ENCODE data around the gene CDH13.

The CDH13 gene

DNA sequence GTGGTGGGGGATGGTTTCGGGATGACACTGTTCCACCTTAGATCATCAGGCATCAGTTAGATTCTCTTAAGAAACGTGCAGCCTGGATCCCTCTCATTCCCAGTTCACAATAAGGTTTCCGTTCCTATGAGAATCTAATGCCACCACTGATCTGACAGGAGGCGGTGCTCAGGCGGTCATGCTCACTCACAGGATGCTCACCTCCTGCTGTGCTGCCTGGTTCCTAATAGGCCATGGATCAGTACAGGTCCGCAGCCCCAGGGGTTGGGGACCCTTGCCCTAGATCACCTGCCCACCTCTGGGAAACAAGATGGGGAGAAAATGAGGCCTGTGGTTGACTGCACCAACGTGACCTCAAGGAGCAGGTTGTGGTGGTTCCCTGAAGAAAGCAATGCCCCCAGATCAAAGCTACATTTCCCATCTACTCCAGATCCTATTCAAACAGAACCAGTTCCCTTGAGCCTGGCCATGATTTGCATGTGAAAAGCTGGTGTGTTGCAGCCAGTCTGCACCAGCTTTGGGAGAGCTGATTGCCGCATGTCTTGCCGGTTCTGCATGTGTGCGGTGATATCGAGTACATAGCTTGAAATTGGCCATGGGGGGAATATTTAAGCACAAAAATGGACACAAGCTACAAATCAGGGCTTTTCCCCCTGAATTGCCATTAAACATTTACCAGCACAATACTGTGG, 997.8 kb downstream of the CDH13 start:
- TF ChIP-seq GATA3 (IDR thresholded peaks at IDR 0.05; ENCODE audit: low read depth, low read length) (no peak), GATA2 (IDR thresholded peaks at IDR 0.05; ENCODE audit: low read depth, low read length) (no peak)

DNA sequence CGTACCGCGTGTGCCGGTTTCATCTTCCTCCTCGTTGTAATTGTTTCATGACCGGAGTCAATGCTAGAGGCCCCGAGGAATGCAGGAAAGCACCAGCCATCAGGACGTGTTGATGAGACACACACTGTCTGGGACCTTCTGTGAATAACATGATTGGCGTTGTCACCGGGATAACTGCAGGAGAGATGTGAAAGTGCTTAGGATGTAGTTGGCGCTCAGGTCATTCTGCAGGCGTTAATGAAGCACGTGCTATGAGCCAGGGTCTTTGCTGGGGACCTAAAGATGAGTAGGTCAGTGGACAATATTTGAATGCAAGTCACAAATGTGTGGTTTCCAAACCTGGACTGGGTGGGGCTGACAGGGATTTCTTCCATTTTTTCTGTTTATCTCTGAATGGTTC, 999.4 kb downstream of the CDH13 start:
- no peak for TF ChIP-seq GATA2 (IDR thresholded peaks at IDR 0.05; ENCODE audit: low read depth, low read length)
- no peak for TF ChIP-seq GATA3 (IDR thresholded peaks at IDR 0.05; ENCODE audit: low read depth, low read length)

DNA sequence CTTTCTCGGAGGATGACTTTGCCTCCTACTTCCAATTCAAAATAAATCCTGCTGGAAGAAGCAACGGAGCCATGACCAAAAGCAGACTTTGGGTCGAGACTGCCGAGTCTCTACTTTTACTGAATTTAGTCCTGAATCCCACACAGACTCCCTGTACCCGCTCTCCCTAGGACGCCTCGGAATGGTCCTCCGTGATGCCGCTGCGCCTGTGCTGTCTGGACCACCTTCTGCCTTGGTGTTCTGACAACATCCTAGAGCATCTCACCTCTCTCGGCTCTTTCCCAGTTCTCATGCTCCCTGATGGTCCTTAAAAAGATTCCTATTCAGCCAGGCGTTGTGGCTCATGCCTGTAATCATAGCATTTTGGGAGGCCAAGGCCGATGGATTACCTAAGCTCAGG, 999.9 kb downstream of the CDH13 start:
- TF ChIP-seq GATA2 (IDR thresholded peaks at IDR 0.05; ENCODE audit: low read depth, low read length) (no peak), GATA3 (IDR thresholded peaks at IDR 0.05; ENCODE audit: low read depth, low read length) (no peak)

DNA sequence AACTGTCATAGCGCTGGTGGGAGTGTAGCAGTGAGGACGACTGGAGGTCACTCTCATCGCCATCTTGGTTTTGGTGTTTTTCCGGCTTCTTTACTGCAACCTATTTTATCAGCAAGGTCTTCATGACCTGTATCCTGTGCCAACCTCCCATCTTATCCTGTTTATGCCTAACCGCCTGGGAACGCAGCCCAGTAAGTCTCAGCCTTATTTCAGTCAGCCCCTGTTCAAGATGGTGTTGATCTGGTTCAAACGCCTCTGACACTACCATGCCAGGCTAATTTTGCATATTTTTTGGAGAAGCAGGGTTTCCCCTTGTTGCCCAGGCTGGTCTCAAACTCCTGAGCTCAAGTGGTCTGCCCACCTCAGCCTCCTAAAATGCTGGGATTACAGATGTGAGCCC, 1001.2 kb downstream of the CDH13 start:
- TF ChIP-seq GATA2 (IDR thresholded peaks at IDR 0.05; ENCODE audit: low read depth, low read length) = no peak
- no peak for TF ChIP-seq GATA3 (IDR thresholded peaks at IDR 0.05; ENCODE audit: low read depth, low read length)

DNA sequence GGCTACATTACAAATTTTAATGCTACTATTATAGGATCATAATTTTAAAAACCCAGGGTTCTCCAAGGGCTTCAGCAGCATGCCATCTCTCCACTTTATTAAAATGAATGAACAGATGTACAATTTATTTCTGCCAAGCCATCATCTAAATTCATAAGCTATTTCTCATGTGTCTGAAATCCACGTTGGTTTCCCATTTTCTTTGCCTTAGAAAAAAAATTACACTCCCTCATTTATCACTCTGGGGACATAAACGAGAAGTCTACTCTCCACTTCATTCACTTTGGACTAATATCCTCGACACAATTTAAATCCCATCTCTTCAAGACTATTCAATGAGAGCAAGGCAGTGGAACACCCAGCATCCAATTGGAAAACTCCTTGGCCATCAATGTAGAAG, 1002.7 kb downstream of the CDH13 start:
- TF ChIP-seq GATA3 (IDR thresholded peaks at IDR 0.05; ENCODE audit: low read depth, low read length) (no peak), GATA2 (IDR thresholded peaks at IDR 0.05; ENCODE audit: low read depth, low read length) (no peak)

DNA sequence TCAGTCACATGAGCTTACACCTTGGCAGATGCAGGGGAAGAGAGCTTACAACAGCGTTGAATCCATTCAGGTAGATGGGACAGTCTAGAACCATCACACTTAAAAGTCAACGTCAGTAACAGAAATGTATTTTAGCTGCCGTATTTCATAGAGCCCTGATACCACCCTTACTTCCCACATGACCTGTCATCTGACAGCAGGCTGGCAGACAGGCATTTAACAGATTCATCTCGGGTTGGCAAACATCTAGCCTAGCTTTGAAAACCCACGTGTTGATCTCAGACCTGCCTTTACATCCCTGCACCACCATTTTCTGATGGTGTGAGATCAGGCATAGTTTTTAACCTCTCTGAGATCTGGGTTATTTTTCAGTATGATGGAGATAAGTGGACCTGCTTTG, 1003.1 kb downstream of the CDH13 start:
- TF ChIP-seq GATA3 (IDR thresholded peaks at IDR 0.05; ENCODE audit: low read depth, low read length) (no peak), GATA2 (IDR thresholded peaks at IDR 0.05; ENCODE audit: low read depth, low read length) (no peak)

DNA sequence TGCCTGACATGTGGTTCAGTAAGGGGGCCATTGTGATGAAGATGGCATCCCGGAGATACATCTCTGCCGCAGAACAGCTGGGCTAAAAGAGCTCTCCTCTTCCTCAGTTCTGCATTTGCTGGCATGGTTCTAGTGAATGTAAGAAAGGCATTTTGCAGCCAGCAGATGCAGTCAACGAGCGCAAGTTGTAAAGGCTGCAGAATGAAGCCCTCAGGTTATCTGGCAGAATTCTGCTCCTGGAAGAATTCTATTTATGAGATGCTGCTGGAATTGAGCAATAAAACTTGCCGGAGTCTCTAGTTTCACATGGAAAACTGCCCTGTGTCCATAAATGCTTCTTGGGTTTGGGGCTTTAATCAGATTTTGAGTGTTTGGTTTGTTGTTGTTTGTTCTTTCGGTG, 1004.2 kb downstream of the CDH13 start:
- TF ChIP-seq GATA3 (IDR thresholded peaks at IDR 0.05; ENCODE audit: low read depth, low read length) = no peak
- no peak for TF ChIP-seq GATA2 (IDR thresholded peaks at IDR 0.05; ENCODE audit: low read depth, low read length)

DNA sequence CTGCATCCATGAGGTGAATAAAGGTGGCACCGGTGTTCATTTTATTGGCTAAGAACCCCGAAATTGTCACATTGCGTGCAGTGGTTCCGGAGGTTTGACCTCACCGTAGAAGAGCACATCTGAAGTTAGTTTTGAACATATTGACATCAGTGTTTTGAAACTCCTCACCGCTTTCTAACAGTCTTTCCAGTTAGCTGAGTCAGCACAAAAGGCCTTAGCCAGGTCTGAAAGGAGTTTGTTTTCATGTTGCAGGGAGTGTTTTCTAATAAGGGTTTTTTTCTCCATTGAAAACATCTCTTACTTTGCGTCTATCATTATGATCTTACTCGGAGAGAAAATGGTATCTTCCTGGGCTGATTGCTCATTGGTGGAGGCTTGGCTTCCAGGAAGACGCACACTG, 1006.5 kb downstream of the CDH13 start:
- no peak for TF ChIP-seq GATA2 (IDR thresholded peaks at IDR 0.05; ENCODE audit: low read depth, low read length)
- TF ChIP-seq GATA3 (IDR thresholded peaks at IDR 0.05; ENCODE audit: low read depth, low read length) = no peak

DNA sequence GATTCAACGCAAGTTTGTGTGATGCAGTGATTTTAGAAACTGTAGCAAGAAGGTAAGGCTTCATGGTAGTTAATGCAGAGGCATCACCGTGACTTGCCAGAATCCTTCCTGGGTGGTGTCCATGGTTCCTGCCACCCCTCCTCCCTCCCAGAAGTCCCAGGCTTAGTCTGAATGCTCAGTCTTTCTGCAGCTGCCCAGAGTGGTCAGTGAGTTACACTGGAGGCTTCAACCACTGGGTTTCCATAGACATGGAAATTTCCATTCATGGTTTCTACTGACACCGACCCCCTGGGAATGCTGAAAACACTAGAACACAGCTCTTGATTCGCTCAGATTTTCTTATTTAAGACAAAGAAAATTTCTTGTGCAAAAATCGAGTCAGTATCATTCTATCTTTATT, 1021.6 kb downstream of the CDH13 start:
- TF ChIP-seq GATA3 (IDR thresholded peaks at IDR 0.05; ENCODE audit: low read depth, low read length) (no peak), GATA2 (IDR thresholded peaks at IDR 0.05; ENCODE audit: low read depth, low read length) (no peak)

DNA sequence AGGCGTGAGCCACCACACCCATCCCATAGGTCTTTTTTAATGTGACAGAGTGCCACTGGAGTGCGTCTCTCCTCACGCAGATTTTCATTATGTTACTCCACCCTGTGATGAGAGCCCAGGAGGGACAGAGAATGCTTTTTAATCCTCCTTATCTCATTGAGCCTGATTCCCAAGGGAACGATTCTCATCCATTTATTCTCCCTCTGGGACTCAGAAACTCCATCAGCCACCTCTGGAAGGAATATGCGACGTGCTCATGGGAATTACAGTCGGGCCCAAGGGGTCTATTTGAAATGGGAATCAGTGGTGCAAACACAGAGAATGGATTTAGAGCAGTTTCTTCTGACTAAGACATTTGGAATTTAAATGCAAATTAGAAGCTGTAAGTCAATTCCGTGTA, 1025.1 kb downstream of the CDH13 start:
- TF ChIP-seq GATA2 (IDR thresholded peaks at IDR 0.05; ENCODE audit: low read depth, low read length) = no peak
- TF ChIP-seq GATA3 (IDR thresholded peaks at IDR 0.05; ENCODE audit: low read depth, low read length) = no peak

DNA sequence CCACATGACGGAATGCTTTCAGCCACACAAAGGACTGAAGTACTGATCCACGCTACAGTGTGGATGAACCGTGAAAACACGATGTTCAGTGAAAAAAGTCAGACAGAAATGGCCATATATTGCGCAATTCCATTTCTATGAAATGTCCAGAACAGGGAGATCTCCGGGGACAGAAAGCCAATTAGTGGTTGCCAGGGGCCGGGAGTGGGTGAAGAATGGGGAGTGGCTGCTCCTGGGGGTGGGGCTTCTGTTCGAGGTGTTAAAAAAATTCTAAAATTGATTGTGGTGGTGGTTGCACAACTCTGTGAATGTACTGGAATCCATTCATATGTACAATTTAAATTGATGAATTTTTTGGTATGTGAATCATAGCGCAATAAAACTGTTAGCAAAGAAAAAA, 1026.2 kb downstream of the CDH13 start:
- no peak for TF ChIP-seq GATA3 (IDR thresholded peaks at IDR 0.05; ENCODE audit: low read depth, low read length)
- no peak for TF ChIP-seq GATA2 (IDR thresholded peaks at IDR 0.05; ENCODE audit: low read depth, low read length)

DNA sequence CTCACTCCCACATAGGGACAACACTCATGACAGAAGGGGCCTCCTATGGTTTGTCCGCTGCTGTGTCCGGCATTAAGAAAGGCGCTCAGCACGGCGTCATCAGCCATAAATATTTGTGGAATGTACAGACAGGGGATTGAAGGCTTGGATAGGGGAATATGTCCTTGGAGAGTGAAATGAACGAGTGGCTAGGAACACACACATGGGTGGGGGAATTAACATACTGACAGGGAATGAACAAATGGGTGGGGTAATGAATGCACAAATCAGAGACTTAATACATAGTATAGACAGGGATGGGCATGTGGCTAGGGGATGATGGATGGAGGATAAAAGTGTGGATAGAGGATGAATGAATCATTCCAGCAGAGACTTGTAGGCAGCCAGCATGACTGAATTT, 1027.0 kb downstream of the CDH13 start:
- TF ChIP-seq GATA2 (IDR thresholded peaks at IDR 0.05; ENCODE audit: low read depth, low read length) (no peak), GATA3 (IDR thresholded peaks at IDR 0.05; ENCODE audit: low read depth, low read length) (no peak)

DNA sequence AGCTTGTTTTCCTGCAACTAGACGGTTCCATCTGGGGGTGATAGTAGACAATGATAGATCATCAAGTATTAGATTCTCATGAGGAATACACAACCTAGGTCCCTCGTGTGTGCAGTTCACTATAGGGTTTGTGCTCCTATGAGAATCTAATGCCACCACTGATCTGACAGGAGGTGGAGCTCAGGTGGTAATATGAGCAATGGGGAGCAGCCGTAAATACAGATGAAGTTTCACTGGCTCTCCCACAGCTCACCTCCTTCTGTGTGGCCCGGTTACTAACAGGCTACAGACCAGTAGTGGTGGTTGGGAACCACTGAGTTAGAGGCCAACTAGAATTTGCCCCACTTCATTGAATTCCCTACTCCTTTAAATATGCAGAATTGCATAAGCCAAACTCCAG, 1033.5 kb downstream of the CDH13 start:
- TF ChIP-seq GATA3 (IDR thresholded peaks at IDR 0.05; ENCODE audit: low read depth, low read length) = no peak
- no peak for TF ChIP-seq GATA2 (IDR thresholded peaks at IDR 0.05; ENCODE audit: low read depth, low read length)

DNA sequence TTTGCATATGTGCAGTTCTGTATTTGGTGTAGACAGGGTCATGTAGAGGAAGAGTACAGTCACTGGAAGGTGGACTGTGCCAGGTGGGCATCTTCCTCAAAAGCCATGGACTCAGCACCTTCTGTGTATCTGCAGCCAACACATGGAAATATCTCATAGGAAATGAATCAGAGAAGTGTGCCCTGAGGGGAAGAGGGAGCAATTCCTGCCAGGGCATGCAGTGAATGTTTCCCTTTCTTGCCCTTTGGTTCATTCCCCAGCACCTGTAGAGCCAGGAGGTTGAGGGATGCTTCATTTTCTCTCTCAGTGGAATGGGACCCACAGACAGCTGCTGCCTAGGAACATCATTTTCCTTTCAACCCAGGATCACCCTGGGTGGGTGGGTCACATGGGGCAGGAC, 1034.9 kb downstream of the CDH13 start:
- TF ChIP-seq GATA3 (IDR thresholded peaks at IDR 0.05; ENCODE audit: low read depth, low read length) (no peak), GATA2 (IDR thresholded peaks at IDR 0.05; ENCODE audit: low read depth, low read length) (no peak)

DNA sequence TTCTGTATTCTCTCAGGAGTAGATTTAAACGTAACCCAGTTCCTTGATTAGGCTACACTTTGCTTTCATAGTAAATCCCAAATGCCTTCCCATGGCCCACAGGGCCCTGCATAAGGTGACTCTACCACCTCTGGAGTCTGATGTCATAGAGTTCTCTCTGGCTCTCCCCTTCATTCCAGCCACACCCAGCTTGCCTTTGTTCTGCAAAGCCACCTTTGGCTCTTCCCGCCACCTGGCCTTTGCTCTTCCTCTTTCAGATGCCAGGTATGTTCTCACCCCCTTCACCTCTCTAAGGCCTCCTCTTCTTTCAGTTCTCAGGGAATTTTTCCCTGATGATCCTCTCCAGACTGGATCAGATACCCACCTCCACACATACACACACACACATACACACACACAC, 1039.7 kb downstream of the CDH13 start:
- TF ChIP-seq GATA2 (IDR thresholded peaks at IDR 0.05; ENCODE audit: low read depth, low read length) = no peak
- TF ChIP-seq GATA3 (IDR thresholded peaks at IDR 0.05; ENCODE audit: low read depth, low read length) = no peak

DNA sequence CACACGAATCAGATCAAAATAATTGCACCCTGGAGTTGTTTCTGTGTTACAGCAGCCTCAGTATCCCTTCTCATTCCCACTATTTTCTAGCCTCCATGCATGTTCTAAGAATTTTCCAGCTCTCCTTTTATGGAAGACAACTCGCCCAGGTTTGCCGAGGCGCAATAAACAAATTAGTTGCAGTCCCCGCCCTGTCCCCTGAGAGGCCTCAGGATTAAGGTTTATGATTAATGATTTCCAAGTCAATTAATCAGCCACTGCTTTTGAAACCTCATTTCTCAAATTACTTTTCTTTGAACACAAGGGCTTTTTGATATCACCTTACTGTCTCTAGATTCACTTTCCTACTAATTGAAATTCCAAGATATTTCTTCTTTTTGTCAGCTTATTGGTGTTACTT, 1042.7 kb downstream of the CDH13 start:
- TF ChIP-seq GATA2 (IDR thresholded peaks at IDR 0.05; ENCODE audit: low read depth, low read length) (no peak), GATA3 (IDR thresholded peaks at IDR 0.05; ENCODE audit: low read depth, low read length) (no peak)

Measured in SH-SY5Y (cell line).